ENCODE data around the gene MCRIP2. TPM values are rescaled to one million over a fixed set of nuclear protein-coding genes. Genes with fewer than 3 reads are reported as not detected.
A peak's percentile ranks its signal among the peaks of the same experiment; 100 is the strongest.

The MCRIP2 gene
- total and polyA plus RNA-seq, 9 of the 15 experiments (the other 6 are each of a cell fraction or from before 2014, with no cell fraction given): 0.80 to 120 (median 35.2) TPM

DNA sequence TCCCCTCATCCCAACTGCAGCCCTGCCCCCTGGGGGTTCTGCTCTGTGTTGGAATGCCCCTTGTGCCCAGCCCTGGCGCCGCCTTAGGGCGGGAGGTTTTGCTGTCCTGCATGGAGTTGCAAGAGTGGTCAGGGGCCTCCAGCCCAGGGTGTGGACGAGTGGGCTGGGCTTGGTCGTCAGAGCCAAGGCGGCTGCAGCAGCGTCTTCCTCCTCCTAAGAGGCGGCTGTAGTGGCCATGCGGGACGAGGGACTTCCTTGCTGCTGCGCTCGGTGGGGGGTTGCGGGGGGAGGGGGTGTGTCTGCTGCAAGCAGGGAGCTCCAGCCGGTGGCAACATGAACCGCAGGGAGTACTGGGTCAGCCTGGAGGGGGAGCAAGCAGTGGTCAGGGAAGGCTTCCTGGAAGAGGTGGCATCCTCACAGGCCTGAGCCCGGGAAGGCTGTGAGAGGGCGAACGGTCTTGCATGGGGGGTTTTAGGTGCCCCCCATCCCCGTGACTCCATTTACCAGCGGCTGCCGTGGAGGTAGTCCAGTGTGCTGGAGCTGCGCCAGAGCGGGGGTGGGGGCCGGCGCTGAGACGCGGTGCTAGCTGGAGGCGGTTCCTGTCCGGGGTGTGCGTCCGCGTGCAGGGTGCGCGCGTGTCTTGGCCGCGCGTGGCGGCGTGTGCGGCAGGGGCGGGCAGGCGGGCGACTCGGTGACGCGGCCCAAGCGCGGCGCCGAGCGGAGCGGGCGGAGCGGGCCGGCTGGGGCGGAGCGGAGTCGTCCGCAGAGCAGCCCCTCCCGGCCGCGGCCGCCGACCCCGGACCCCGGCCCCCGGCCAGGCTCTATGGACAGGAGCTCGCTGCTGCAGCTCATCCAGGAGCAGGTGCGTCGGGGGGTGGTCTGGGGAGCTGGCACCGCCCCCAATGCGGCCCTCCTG lies 33.6 kb downstream of the MCRIP2 start, which contains the start of gene RHBDL1 (continued):
- TF ChIP-seq SRSF3 (IDR thresholded peaks at IDR 0.05; ENCODE audit: insufficient read depth, low read length): no peak
- TF ChIP-seq SMAD4 (CRISPR knock-in tag; conservative IDR thresholded peaks at IDR 0.05): peak; percentile 83
- no peak for TF ChIP-seq DLX4 (CRISPR knock-in tag; IDR thresholded peaks at IDR 0.05)
- TF ChIP-seq SMARCA4 (IDR thresholded peaks at IDR 0.05): no peak
- TF ChIP-seq, protein P1, sequence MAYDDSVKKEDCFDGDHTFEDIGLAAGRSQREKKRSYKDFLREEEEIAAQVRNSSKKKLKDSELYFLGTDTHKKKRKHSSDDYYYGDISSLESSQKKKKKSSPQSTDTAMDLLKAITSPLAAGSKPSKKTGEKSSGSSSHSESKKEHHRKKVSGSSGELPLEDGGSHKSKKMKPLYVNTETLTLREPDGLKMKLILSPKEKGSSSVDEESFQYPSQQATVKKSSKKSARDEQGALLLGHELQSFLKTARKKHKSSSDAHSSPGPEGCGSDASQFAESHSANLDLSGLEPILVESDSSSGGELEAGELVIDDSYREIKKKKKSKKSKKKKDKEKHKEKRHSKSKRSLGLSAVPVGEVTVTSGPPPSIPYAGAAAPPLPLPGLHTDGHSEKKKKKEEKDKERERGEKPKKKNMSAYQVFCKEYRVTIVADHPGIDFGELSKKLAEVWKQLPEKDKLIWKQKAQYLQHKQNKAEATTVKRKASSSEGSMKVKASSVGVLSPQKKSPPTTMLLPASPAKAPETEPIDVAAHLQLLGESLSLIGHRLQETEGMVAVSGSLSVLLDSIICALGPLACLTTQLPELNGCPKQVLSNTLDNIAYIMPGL (CRISPR knock-in tag; IDR thresholded peaks at IDR 0.05): no peak
- no peak for TF ChIP-seq ZSCAN32 (CRISPR knock-in tag; IDR thresholded peaks at IDR 0.05)
- TF ChIP-seq ZNF318 (IDR thresholded peaks at IDR 0.05; ENCODE audit: borderline replicate concordance in 1 of 2, low read depth in 1 of 2): no peak
- TF ChIP-seq KAT7 (CRISPR knock-in tag; IDR thresholded peaks at IDR 0.05; ENCODE audit: borderline replicate concordance): no peak
- no peak for TF ChIP-seq ZNF785 (CRISPR knock-in tag; IDR thresholded peaks at IDR 0.05)
- TF ChIP-seq SRSF7 (optimal IDR thresholded peaks at IDR 0.05; ENCODE audit: low read depth, low read length): no peak
- TF ChIP-seq PHF8 (IDR thresholded peaks at IDR 0.05; ENCODE audit: borderline replicate concordance, low read length): peak; percentile 42; the same call in 1 of the 2 replicates
- TF ChIP-seq CHD4 (IDR thresholded peaks at IDR 0.05; ENCODE audit: insufficient read depth, insufficient replicate concordance, low read depth, low read length, poor library complexity, severe bottlenecking): peak; percentile 40
- no peak for TF ChIP-seq CBFB (CRISPR knock-in tag; IDR thresholded peaks at IDR 0.05)
- TF ChIP-seq PTBP1 (IDR thresholded peaks at IDR 0.05; ENCODE audit: low read depth, low read length): peak; percentile 98
- peak; percentile 80 for TF ChIP-seq EP400 (IDR thresholded peaks at IDR 0.05)
- TF ChIP-seq COPS2 (conservative IDR thresholded peaks at IDR 0.05): no peak
